Stimulated activated CD8-positive, alpha-beta memory T cell treated with anti-CD3 and anti-CD28 coated beads, Interleukin-15, amount 100 ng/mL, for 1 hour (primary cell): ENCODE measurements around the gene VGLL4.
"Not testable (repeated sequence)": the region's sequence is repeated elsewhere in the genome, so short reads cannot be mapped to it uniquely, and the experiment has no call there.

Source experiments
- DNase-seq: peaks from one replicate; pipeline ENCODE4 v3.0.0-alpha.2; 2020; ENCODE audit warnings: low read depth

Gene VGLL4

DNA sequence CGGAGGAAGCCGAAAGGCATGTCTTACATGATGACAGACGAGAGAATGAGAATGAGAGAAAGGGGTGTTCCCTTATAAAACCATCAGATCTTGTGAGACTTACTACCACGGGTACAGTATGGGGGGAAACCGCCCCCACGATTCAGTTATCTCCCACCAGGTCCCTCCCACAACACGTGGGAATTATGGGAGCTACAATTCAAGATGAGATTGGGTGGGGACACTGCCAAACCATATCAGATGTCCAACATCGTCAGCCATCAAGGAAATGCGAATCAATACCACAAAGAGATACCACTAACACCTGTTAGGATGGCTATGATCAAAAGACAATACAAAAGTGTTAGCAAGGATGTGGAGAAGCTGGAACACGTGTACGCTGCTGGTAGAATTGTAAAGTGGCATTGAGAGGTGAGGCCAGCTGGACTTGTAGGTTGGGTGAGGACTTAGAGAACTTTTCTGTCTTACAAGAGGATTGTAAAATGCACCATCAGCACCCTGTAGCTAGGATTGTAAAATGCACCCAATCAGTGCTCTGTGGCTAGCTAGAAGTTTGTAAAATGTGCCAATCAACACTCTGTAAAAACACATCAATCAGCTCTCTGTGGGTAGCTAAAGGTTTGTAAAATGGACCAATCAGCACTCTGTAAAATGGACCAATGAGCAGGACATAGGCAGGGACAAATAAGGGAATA, 37.5 kb downstream of the VGLL4 start:
- no peak for DNase-seq

DNA sequence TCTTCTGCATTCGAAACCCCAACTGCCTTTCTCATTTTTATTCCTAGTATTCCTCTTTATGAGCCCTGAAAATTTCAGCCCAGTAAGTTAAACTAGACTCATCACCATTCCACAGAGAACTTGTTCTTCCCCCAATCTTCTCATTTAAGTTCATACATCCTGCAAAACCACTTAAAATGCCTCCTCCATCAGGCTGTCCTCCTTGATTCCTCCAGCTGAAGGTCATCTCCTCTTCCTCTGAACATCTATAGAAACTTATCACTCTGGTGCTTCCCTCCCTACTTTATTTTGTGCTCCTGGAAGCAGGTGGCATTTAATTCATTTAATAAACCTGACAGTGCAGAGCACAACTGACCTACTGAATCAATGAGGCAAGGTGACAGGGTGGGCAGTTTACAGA, 38.3 kb downstream of the VGLL4 start:
- no peak for DNase-seq

DNA sequence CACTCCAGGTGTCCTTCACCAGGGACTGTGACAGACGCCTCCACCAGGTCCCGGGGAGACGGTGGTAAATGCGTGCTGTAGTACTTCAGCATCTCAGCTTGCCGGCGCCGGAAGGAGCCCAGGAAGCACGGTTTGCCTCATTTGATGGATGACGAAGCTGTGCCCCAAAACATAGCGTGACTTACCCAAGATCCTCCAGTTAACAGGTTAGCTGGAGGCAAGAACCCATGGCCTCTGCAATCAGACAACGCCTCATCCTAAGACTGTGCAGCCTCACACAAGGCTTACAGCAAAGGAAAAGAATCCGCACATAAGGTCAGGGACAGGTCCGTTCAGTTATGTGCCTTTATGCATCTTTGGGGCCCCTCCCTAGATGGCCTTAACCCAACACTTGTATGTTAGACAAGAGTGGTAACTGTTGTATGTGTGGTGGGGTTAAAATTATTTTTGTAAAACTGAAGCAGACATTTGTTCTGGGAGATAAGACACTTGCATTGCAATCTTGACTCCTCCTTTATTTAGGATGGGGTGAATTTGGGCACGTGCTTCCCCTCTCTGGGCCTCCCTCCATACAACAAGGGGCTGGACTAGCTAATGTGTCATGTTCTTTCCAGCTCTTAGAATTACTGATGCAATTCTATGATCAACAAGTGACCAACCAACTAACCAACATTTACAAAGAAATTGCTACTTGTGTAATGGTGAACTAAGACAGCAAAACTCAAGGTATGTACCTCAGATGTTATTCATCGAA, 39.4 kb downstream of the VGLL4 start:
- DNase-seq, result no peak

DNA sequence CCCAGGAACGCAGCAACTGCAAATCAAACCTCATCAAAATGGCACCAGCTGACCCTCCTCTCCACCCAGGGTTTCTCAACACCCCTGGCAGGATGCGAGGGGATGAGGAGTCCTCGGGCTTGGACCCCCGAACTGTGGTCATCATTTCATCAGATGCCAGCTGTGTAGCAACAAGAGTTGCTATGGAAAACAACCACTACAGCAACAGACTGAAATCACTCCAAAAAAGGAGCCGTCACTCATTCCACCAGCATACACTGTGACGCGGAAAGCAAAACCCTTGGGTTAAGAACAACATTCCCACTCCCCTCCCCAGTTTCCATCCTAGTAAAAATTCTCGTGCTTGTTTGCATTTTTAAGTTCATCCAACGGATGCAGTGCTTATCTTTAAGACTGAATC, 40.1 kb downstream of the VGLL4 start:
- DNase-seq, result no peak

- DNase-seq, result no peak
Observed at GRCh38 chr3:11602886-11603527, 40.7 kb downstream of the VGLL4 start.

- no peak for DNase-seq
Observed at GRCh38 chr3:11602239-11602840, 41.4 kb downstream of the VGLL4 start.

DNA sequence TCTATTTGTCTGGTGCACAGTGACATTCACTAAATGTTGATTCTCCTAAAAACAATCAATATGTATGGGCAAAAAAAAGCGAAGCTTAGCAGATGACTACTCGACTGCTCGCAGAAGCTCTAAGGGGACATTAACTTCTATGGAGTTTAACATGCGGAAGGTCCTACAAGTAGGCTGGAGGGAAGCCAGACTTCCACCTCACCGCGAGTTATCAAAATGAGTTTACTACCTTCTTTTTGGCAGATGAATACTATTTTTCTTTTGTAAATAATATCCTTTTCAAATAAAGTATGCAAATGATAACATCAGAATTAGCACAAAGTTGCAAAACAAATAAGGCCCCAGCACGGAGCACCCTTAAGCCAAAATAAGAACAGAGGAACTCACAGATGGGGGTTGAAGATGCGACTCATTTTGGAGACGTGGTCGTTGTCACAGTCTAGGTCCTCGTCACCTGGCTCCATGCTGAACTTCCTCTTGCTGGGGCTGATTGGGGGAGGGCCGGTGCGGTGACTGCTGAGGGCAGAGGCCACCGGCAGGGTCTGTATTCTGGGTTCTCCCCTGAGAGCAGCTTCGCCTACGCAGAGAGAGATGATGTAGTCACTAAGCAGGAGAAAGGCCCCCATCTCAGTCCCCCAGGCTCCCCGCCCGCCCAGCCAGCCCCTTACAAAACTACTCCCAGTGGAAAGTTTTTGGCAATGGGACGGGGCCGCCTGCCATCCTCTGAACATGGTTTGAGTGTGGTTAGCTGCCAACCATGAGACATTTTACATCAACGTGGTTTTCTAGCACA, 42.1 kb downstream of the VGLL4 start:
- no peak for DNase-seq

DNA sequence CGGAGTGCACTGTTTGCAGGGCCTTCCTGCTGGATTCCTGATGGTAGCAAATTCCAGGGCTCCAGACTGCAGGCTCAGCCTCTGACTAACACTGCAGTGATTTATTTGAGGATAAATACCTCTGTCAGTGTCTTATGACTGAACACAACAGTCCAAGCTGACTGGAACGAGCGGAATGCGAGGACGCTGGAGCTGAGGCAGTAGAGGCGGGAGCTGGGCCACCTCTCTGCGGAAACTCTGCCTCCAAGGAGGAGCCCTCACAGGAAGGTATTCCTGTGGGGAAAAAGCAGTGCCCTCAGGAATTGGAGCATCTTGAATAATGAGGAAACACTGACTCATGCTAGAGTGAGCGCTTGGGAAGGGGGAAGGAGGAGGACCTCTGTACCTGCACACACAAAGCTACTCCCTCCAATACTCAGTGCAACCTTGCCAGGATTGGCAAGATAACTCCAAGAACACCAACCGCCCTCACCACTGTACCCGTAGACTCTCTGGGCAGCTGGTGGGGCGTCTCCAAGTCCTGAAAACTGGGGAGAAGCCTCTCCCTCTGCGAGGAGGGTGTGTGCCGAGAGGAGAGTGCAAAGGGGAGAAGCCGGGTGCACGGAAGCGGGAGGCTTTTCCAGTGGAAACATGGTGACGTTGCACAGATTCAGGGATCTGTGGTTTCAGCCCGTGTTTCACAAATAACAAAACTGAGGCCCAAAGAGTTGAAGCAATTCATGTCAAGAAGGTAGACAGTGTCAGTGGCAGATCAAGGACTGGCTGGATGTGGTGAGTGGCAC, 43.0 kb downstream of the VGLL4 start:
- DNase-seq, result no peak

GRCh38 chr3:11596387-11596786, 47.3 kb downstream of the VGLL4 start:
- DNase-seq, result no peak

- not testable (repeated sequence) for DNase-seq
Observed at GRCh38 chr3:11595024-11595423, 48.7 kb downstream of the VGLL4 start.

GRCh38 chr3:11593318-11594034, 50.2 kb downstream of the VGLL4 start:
- DNase-seq, result no peak

- no peak for DNase-seq
Observed at GRCh38 chr3:11592445-11593298, 51.0 kb downstream of the VGLL4 start.

GRCh38 chr3:11591391-11592282, 52.1 kb downstream of the VGLL4 start:
- DNase-seq, result no peak

DNA sequence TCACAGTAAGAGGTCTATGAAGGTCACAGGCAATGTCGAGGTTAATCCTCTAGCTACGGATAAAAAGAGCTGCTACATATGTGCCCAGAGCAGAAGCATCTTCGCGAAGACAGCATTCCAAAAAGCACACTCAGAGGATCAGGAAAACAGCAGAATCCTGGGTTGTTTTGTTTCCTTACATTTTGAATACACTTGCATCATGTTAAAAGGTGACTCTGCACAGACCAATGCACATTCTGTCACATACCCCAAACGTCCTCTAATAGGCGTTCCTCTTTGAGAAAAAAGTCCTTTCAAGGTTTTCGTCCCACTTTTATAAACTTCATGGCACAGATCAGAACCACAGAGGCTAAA, 52.7 kb downstream of the VGLL4 start:
- no peak for DNase-seq

GRCh38 chr3:11589706-11590105, 54.0 kb downstream of the VGLL4 start:
- no peak for DNase-seq

GRCh38 chr3:11588755-11589154, 55.0 kb downstream of the VGLL4 start:
- no peak for DNase-seq

DNA sequence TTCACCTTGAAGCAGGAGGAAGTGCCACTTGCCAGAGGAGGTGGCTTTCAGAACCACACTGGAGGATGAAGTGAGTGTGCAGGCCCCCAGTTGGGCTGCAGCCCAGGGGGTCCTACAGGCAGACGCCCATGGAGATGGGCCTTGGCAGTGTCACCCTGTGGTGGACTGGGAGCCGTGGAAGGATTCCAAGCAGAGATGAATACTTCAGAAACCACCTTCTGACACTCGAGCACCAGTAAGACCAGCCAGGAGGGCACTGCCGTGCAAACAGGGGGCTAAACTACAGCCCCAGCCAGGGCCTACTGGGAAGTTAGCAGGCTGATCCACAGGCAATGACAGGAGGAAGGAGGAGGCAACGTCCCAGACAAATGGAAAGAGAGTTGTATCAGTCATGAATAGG, 55.4 kb downstream of the VGLL4 start:
- DNase-seq, result no peak

GRCh38 chr3:11587766-11588165, 55.9 kb downstream of the VGLL4 start:
- DNase-seq, result no peak

DNA sequence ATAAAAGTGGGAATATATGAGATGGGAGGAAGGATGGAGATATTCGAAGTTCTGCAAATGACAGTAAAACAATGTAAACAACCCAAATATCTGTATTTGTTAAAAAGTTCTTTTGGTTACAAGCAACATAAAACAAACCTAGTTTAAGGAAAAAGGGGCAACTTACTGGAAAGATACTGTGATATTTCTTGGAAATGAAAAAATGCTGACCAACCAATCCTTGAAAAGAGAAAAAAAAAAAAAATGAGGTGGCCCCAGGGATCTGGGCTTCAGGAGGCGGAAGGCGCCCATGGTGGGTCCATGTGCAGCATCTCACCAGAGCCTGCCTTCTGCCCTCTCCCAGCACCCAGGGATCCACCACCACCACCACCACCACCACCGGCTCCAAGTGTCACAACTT, 59.1 kb downstream of the VGLL4 start:
- no peak for DNase-seq
